ENCODE measurements around the gene SLC22A15. TPM values are rescaled to one million over a fixed set of nuclear protein-coding genes. Genes with fewer than 3 reads are reported as not detected.

SLC22A15 gene
- total and polyA plus RNA-seq, 2 donors = 0.52 to 1.8 TPM

GRCh38 chr1:116112388-116113140 is 136.3 kb downstream of the SLC22A15 start:
- DNase-seq (ENCODE audit: low read depth in 6 of 9, low spot score in 9 of 9) = no peak
- Histone ChIP-seq H3K27ac (ENCODE audit: low read depth in 1 of 2, low read length in 1 of 2) (no peak overlapping the region), H3K4me3 (ENCODE audit: low read length in 2 of 2) (no peak overlapping the region), H3K36me3 (ENCODE audit: control insufficient read depth in 2 of 2, insufficient read depth in 2 of 2, low read length in 1 of 2) (no peaks in the 10 kb centered on the region), H3K9me3 (ENCODE audit: control insufficient read depth in 2 of 2, insufficient read depth in 1 of 2, low read length in 1 of 2) (no peaks in the 10 kb centered on the region), H3K27me3 (ENCODE audit: control insufficient read depth in 2 of 2, insufficient read depth in 1 of 2, low read length in 1 of 2) (no peaks in the 10 kb centered on the region), H3K4me1 (ENCODE audit: control insufficient read depth in 2 of 2, insufficient read depth in 2 of 2, low read length in 2 of 2) (no peaks in the 10 kb centered on the region)
- WGBS = 92% methylated on average over 4 of the region's 4 CpGs

- DNase-seq (ENCODE audit: low read depth in 6 of 9, low spot score in 9 of 9) = no peak
Observed at GRCh38 chr1:116113615-116114014, 137.3 kb downstream of the SLC22A15 start.

GRCh38 chr1:116115476-116116439 is 139.4 kb downstream of the SLC22A15 start:
- Histone ChIP-seq H3K4me1 (ENCODE audit: control insufficient read depth in 2 of 2, insufficient read depth in 2 of 2, low read length in 2 of 2) (no peaks in the 10 kb centered on the region), H3K27me3 (ENCODE audit: control insufficient read depth in 2 of 2, insufficient read depth in 1 of 2, low read length in 1 of 2) (no peaks in the 10 kb centered on the region), H3K9me3 (ENCODE audit: control insufficient read depth in 2 of 2, insufficient read depth in 1 of 2, low read length in 1 of 2) (no peaks in the 10 kb centered on the region), H3K27ac (ENCODE audit: low read depth in 1 of 2, low read length in 1 of 2) (no peak overlapping the region), H3K36me3 (ENCODE audit: control insufficient read depth in 2 of 2, insufficient read depth in 2 of 2, low read length in 1 of 2) (no peaks in the 10 kb centered on the region), H3K4me3 (ENCODE audit: low read length in 2 of 2) (no peak overlapping the region)
- 93% methylated on average over 4 of the region's 4 CpGs for WGBS
- no peak for DNase-seq (ENCODE audit: low read depth in 6 of 9, low spot score in 9 of 9)

More at GRCh38 chr1:116113615-116114014, 137.3 kb downstream of the SLC22A15 start:
- H3K27me3 ChIP-seq (ENCODE audit: control insufficient read depth in 2 of 2, insufficient read depth in 1 of 2, low read length in 1 of 2) = no peaks in the 10 kb centered on the region
- no peaks in the 10 kb centered on the region for H3K9me3 ChIP-seq (ENCODE audit: control insufficient read depth in 2 of 2, insufficient read depth in 1 of 2, low read length in 1 of 2)
- H3K36me3 ChIP-seq (ENCODE audit: control insufficient read depth in 2 of 2, insufficient read depth in 2 of 2, low read length in 1 of 2) = no peaks in the 10 kb centered on the region
- no peak overlapping the region for H3K4me3 ChIP-seq (ENCODE audit: low read length in 2 of 2)
- no peak overlapping the region for H3K27ac ChIP-seq (ENCODE audit: low read depth in 1 of 2, low read length in 1 of 2)
- no peaks in the 10 kb centered on the region for H3K4me1 ChIP-seq (ENCODE audit: control insufficient read depth in 2 of 2, insufficient read depth in 2 of 2, low read length in 2 of 2)
- WGBS = 95% methylated on average over 7 of the region's 7 CpGs

- DNase-seq (ENCODE audit: low read depth in 6 of 9, low spot score in 9 of 9) = no peak
- no peaks in the 10 kb centered on the region for H3K27me3 ChIP-seq (ENCODE audit: control insufficient read depth in 2 of 2, insufficient read depth in 1 of 2, low read length in 1 of 2)
- no peak overlapping the region for H3K4me3 ChIP-seq (ENCODE audit: low read length in 2 of 2)
- no peaks in the 10 kb centered on the region for H3K36me3 ChIP-seq (ENCODE audit: control insufficient read depth in 2 of 2, insufficient read depth in 2 of 2, low read length in 1 of 2)
- H3K27ac ChIP-seq (ENCODE audit: low read depth in 1 of 2, low read length in 1 of 2) = no peak overlapping the region
- H3K9me3 ChIP-seq (ENCODE audit: control insufficient read depth in 2 of 2, insufficient read depth in 1 of 2, low read length in 1 of 2) = no peaks in the 10 kb centered on the region
- WGBS = 93% methylated on average over 3 of the region's 3 CpGs
- no peaks in the 10 kb centered on the region for H3K4me1 ChIP-seq (ENCODE audit: control insufficient read depth in 2 of 2, insufficient read depth in 2 of 2, low read length in 2 of 2)
Observed at GRCh38 chr1:116118471-116118870, 142.2 kb downstream of the SLC22A15 start.

Other genes starting within 250 kb of the SLC22A15 start
- 1.0 TPM for gene CASQ2, start 207.8 kb upstream of the SLC22A15 start, total RNA-seq
- 6.7 TPM for gene CASQ2, start 207.8 kb upstream of the SLC22A15 start, polyA plus RNA-seq
- 0.05 TPM for gene NHLH2, start 135.4 kb upstream of the SLC22A15 start, total RNA-seq
- 0.14 TPM for gene NHLH2, start 135.4 kb upstream of the SLC22A15 start, polyA plus RNA-seq
- 0.14 TPM for gene MAB21L3, start 134.9 kb downstream of the SLC22A15 start, total RNA-seq
- gene MAB21L3, start 134.9 kb downstream of the SLC22A15 start, polyA plus RNA-seq = 0.23 TPM